GM12864 (cell line): ENCODE data around the gene ACSF3.

Experiments used
- DNase-seq: peaks from one replicate; pipeline ENCODE4 v3.0.0-alpha.2; 2011; ENCODE audit warnings: low read depth
- H3K4me3 ChIP-seq: 2 replicates; pipeline ENCODE4 v1.5.1; 2011; ENCODE audit warnings: mild to moderate bottlenecking, low read depth, low read length, control low read depth
- CTCF ChIP-seq: IDR thresholded peaks from 2 replicates; pipeline ENCODE4 v1.5.1; 2011; ENCODE audit warnings: low read depth, mild to moderate bottlenecking, moderate library complexity, low read length, control low read depth, inconsistent platforms; ENCODE audit errors: missing control alignments

Gene ACSF3

DNA sequence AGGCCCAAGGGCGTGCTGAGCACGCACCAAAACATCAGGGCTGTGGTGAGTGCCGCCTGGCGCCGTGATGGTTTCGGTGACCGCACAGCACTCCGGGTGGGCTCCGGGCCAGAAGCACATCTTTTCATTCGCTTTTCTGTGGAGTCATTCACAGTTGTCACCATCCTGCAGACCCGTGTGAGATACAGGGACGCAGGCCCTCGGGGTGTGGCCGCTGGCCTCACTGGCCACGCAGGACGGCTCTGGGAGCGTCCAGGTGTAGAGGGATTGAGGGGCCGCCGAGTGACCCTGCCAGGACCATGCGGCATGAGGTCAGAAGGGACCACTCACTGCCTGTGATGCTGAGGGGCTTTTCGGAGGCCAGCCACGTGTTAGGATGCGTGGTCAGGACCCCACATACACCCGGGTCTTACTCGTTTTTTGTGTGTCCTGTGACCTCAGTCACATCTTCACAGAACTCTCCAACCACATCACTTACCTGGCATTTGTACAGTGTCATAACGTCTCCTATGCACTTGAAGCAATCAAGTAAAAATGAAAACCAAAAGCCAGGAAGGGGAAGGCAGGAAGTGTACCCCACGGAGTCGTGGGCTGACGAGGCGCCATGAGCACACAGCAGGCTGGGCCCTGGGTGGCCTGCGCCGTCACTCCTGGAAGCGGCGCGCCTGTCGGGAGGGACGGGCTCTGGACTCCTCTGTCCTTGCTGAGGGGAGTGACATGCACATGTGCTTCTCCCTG, 7.8 kb downstream of the ACSF3 start:
- DNase-seq: no peak
- no peak for TF ChIP-seq CTCF
- no peak overlapping the region for H3K4me3 ChIP-seq

DNA sequence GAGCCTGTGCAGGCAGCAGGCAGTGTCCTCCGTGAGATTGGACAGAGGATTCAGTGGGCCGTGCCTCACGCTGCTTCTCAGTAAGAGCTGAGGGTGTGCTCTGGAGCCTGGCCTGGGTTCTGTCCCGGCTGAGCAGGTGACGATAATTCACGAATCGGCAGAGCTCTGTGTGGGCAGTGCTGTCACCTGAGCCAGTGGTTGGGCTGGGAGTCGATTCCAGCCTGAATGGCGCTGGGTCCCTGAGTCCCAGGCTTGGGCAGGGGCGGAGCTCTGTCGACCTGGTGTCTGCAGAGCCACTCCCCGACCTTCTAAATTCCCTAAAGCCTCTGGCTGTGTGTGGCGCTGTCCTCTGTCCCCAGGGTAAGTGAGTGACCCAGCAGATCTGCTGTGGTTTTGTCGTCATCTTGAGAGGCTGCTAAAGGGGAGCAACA, 8.4 kb downstream of the ACSF3 start:
- TF ChIP-seq CTCF: no peak
- no peak for DNase-seq
- H3K4me3 ChIP-seq: no peak overlapping the region

- no peak overlapping the region for H3K4me3 ChIP-seq
- no peak for DNase-seq
- no peak for TF ChIP-seq CTCF
Measured at GRCh38 chr16:89102481-89103073, 8.9 kb downstream of the ACSF3 start.

DNA sequence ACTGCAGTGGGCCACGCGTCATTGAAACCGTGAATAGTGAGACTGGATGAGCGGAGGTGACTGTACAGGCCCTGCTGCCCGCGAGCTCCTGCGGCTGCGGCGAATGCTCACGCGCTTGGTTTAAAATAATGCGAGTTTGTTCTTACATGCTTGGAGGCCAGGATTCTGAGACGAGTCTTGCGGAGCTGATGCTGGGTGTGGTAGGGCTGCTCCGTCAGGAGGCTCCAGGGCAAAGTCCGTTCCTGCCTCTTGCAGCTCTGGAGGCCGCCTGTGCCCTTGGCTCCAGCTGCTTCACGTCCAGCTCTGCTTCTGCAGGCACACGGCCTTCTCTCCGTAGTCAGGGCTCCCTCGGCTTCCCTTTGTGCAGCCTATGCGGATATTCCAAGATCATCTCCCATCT, 9.5 kb downstream of the ACSF3 start:
- no peak for TF ChIP-seq CTCF
- no peak for DNase-seq
- H3K4me3 ChIP-seq: no peak overlapping the region

- no peak for TF ChIP-seq CTCF
- H3K4me3 ChIP-seq: no peak overlapping the region
- DNase-seq: no peak
Measured at GRCh38 chr16:89103781-89104180, 10.1 kb downstream of the ACSF3 start.

- no peak for TF ChIP-seq CTCF
- no peak for DNase-seq
- H3K4me3 ChIP-seq: no peak overlapping the region
Measured at GRCh38 chr16:89104303-89104702, 10.7 kb downstream of the ACSF3 start.
